GM23338 (cell line): Measurements from ENCODE around the gene MYO1D. TPM values are rescaled to one million over a fixed set of nuclear protein-coding genes. Genes with fewer than 3 reads are reported as not detected.

Experiments
- ATAC-seq: fragments of 200-7000 bp; cut with Tn5 transposase; 3 replicates; pipeline ENCODE4 v1.9.1; 2020
- DNase-seq: peaks from one replicate; pipeline ENCODE4 v3.0.0-alpha.2; 2015; ENCODE audit warnings: low spot score
- H2AFZ ChIP-seq: fragments of 200-600 bp; sonication (generic); 2 replicates; pipeline ENCODE4 v1.8.0; 2016; ENCODE audit warnings: antibody characterized with exemption, mild to moderate bottlenecking, moderate library complexity
- H3F3A ChIP-seq: fragments of 200-600 bp; sonication (generic); replicated peaks from 2 replicates; pipeline ENCODE4 v1.8.0; 2017; ENCODE audit warnings: antibody characterized with exemption, mixed run types, low read depth
- H3K27ac ChIP-seq: fragments of 200-600 bp; sonication (generic); 2 replicates; pipeline ENCODE4 v1.6.1; 2016; ENCODE audit warnings: low read depth
- H3K27me3 ChIP-seq: fragments of 200-600 bp; sonication (generic); 2 replicates; pipeline ENCODE4 v1.8.0; 2016; ENCODE audit warnings: mild to moderate bottlenecking, mixed run types, moderate library complexity; ENCODE audit not compliant: insufficient read depth
- H3K36me3 ChIP-seq: fragments of 200-600 bp; sonication (generic); 2 replicates; pipeline ENCODE4 v1.8.0; 2016; ENCODE audit warnings: mild to moderate bottlenecking; ENCODE audit not compliant: insufficient read depth
- H3K4me1 ChIP-seq: fragments of 200-600 bp; sonication (generic); 2 replicates; pipeline ENCODE4 v1.8.0; 2016; ENCODE audit warnings: mild to moderate bottlenecking, moderate library complexity; ENCODE audit not compliant: insufficient read depth
- H3K4me2 ChIP-seq: fragments of 200-600 bp; sonication (generic); 2 replicates; pipeline ENCODE4 v1.7.1; 2017; ENCODE audit warnings: mixed run types
- H3K4me3 ChIP-seq: fragments of 200-600 bp; sonication (generic); 2 replicates; pipeline ENCODE4 v1.6.1; 2016; ENCODE audit warnings: mixed run types
- H3K79me2 ChIP-seq: fragments of 200-600 bp; sonication (generic); replicated peaks from 2 replicates; pipeline ENCODE4 v1.8.0; 2017; ENCODE audit warnings: mild to moderate bottlenecking; ENCODE audit not compliant: insufficient read depth
- H3K9me2 ChIP-seq: fragments of 200-600 bp; sonication (generic); 2 replicates; pipeline ENCODE4 v1.8.0; 2017; ENCODE audit not compliant: insufficient read depth
- H4K20me1 ChIP-seq: fragments of 200-600 bp; sonication (generic); replicated peaks from 2 replicates; pipeline ENCODE4 v1.8.0; 2017; ENCODE audit warnings: mild to moderate bottlenecking; ENCODE audit not compliant: insufficient read depth
- H3K27ac Mint-ChIP-seq: 2 replicates; pipeline ENCODE4 v1.8.0; 2020; ENCODE audit warnings: inconsistent platforms, mild to moderate bottlenecking, moderate library complexity, mixed read lengths
- H3K27me3 Mint-ChIP-seq: 3 replicates; pipeline ENCODE4 v1.8.0; 2022; ENCODE audit warnings: low read depth, mild to moderate bottlenecking, moderate library complexity, mixed read lengths, inconsistent platforms; ENCODE audit not compliant: insufficient read depth, poor library complexity
- H3K36me3 Mint-ChIP-seq: 3 replicates; pipeline ENCODE4 v1.8.0; 2021; ENCODE audit warnings: low read depth, mild to moderate bottlenecking, inconsistent platforms, moderate library complexity, mixed read lengths
- H3K4me1 Mint-ChIP-seq: 3 replicates; pipeline ENCODE4 v1.8.0; 2020; ENCODE audit warnings: mild to moderate bottlenecking, inconsistent platforms, mixed read lengths
- H3K4me3 Mint-ChIP-seq: 3 replicates; pipeline ENCODE4 v1.8.0; 2021; ENCODE audit warnings: moderate library complexity, mild to moderate bottlenecking, inconsistent platforms, mixed read lengths
- H3K9me3 Mint-ChIP-seq: 3 replicates; pipeline ENCODE4 v1.8.0; 2020; ENCODE audit warnings: moderate library complexity, mild to moderate bottlenecking, inconsistent platforms, mixed read lengths
- CREB1 ChIP-seq: fragments of 250-450 bp; sonication (Bioruptor Pico); IDR thresholded peaks from 2 replicates; pipeline ENCODE4 v1.5.0; 2020; ENCODE audit warnings: low read depth, mild to moderate bottlenecking, moderate library complexity
- EZH2 ChIP-seq: fragments of 200-600 bp; sonication (generic); IDR thresholded peaks from one replicate; pipeline ENCODE4 v1.8.0; 2017; ENCODE audit warnings: antibody characterized with exemption, mild to moderate bottlenecking, low read depth; ENCODE audit not compliant: unreplicated experiment
- EZH2phosphoT487 ChIP-seq: fragments of 200-600 bp; sonication (generic); IDR thresholded peaks from one replicate; pipeline ENCODE4 v1.8.1; 2018; ENCODE audit warnings: antibody characterized with exemption; ENCODE audit not compliant: unreplicated experiment
- JUNB ChIP-seq: IDR thresholded peaks from one replicate; pipeline ENCODE4 v1.6.1; 2016; ENCODE audit warnings: antibody characterized with exemption; ENCODE audit not compliant: unreplicated experiment
- POLR2AphosphoS5 ChIP-seq: IDR thresholded peaks from 2 replicates; pipeline ENCODE4 v1.6.1; 2016; ENCODE audit warnings: antibody characterized with exemption, low read depth
- STAT1 ChIP-seq: IDR thresholded peaks from one replicate; pipeline ENCODE4 v1.6.1; 2016; ENCODE audit warnings: antibody characterized with exemption; ENCODE audit not compliant: unreplicated experiment
- ZNF331 ChIP-seq: fragments of 250-450 bp; sonication (Bioruptor Pico); IDR thresholded peaks from 2 replicates; pipeline ENCODE4 v1.5.0; 2020; ENCODE audit warnings: low read depth, mild to moderate bottlenecking, moderate library complexity
- polyA plus RNA-seq: library from polyadenylated mRNA; unstranded; fragments of >200 nt; fragmentation: Nextera tagmentation; extraction: Ambion mirVana; gene quantifications from 2 replicates; pipeline ENCODE4 v1.2.1, GENCODE V29; 2016
- total RNA-seq: library from RNA; depleted of rRNA; stranded (reverse); fragments of >200 nt; shearing (Covaris generic); gene quantifications from 2 replicates; pipeline ENCODE4 v1.2.3, GENCODE V29; 2014
- TF ChIP-seq, protein P1 (sequence below), 2 experiments: fragments of 200-600 bp in 1 of 2; sonication (generic) in 1 of 2; conservative IDR thresholded peaks; 2 replicates each; pipeline versions ENCODE4 v1.5.1 to v1.6.1; 2016 to 2017; ENCODE audit warnings: antibody characterized with exemption in 2 of 2, low read depth in 2 of 2, mild to moderate bottlenecking in 2 of 2, moderate library complexity in 1 of 2
- TF ChIP-seq, protein P2 (sequence below): fragments of 250-450 bp; sonication (Bioruptor Pico); IDR thresholded peaks from 2 replicates; pipeline ENCODE4 v1.5.0; 2020; ENCODE audit warnings: mild to moderate bottlenecking, moderate library complexity

The MYO1D gene
- total and polyA plus RNA-seq, 2 experiments from 2014 or later = 8.6 to 28.6 TPM

DNA sequence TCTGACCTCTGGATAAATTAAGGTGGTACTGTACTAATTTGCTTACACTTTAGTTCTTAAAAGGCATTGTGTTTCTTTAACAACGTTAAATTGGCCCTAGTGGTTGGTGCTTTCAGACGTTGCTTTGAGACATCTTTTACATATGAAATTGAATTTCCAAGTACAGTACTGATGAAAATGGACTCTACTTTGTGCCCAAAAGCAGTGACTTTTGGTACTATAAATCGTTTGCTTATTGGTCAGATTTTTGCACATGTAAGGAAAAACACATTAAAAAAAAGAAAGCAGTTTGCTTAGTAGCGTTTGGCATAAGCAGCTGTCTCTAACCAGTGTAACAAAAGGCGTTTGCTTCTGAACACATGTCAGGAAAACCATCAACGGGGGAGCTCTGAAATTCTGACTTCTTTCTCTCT is 250.5 kb downstream of the MYO1D start:
- Mint-ChIP-seq H3K27ac (no peak overlapping the region), H3K36me3 (no peaks in the 10 kb centered on the region), H3K4me1 (peaks cover 27% of the 10 kb centered on the region), H3K27me3 (peaks cover 2% of the 10 kb centered on the region), H3K9me3 (no peaks in the 10 kb centered on the region), H3K4me3 (no peak overlapping the region)
- Histone ChIP-seq H3K27ac (no peak overlapping the region), H3K9me2 (no peaks in the 10 kb centered on the region), H3K4me1 (peaks cover 6% of the 10 kb centered on the region; the same call in 1 of the 2 replicates), H3K36me3 (no peaks in the 10 kb centered on the region), H4K20me1 (no peaks in the 10 kb centered on the region), H3F3A (no peaks in the 10 kb centered on the region), H3K4me2 (no peak overlapping the region), H2AFZ (no peak overlapping the region), H3K4me3 (no peak overlapping the region), H3K79me2 (no peaks in the 10 kb centered on the region), H3K27me3 (no peaks in the 10 kb centered on the region)
- TF ChIP-seq STAT1 = no peak
- TF ChIP-seq EZH2 = no peak
- TF ChIP-seq EZH2phosphoT487 = no peak
- no peak for TF ChIP-seq POLR2AphosphoS5
- TF ChIP-seq, protein P1, sequence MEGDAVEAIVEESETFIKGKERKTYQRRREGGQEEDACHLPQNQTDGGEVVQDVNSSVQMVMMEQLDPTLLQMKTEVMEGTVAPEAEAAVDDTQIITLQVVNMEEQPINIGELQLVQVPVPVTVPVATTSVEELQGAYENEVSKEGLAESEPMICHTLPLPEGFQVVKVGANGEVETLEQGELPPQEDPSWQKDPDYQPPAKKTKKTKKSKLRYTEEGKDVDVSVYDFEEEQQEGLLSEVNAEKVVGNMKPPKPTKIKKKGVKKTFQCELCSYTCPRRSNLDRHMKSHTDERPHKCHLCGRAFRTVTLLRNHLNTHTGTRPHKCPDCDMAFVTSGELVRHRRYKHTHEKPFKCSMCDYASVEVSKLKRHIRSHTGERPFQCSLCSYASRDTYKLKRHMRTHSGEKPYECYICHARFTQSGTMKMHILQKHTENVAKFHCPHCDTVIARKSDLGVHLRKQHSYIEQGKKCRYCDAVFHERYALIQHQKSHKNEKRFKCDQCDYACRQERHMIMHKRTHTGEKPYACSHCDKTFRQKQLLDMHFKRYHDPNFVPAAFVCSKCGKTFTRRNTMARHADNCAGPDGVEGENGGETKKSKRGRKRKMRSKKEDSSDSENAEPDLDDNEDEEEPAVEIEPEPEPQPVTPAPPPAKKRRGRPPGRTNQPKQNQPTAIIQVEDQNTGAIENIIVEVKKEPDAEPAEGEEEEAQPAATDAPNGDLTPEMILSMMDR (conservative IDR thresholded peaks at IDR 0.05; ENCODE audit: low read depth in 2 of 2) = no peak
- TF ChIP-seq, protein P2, sequence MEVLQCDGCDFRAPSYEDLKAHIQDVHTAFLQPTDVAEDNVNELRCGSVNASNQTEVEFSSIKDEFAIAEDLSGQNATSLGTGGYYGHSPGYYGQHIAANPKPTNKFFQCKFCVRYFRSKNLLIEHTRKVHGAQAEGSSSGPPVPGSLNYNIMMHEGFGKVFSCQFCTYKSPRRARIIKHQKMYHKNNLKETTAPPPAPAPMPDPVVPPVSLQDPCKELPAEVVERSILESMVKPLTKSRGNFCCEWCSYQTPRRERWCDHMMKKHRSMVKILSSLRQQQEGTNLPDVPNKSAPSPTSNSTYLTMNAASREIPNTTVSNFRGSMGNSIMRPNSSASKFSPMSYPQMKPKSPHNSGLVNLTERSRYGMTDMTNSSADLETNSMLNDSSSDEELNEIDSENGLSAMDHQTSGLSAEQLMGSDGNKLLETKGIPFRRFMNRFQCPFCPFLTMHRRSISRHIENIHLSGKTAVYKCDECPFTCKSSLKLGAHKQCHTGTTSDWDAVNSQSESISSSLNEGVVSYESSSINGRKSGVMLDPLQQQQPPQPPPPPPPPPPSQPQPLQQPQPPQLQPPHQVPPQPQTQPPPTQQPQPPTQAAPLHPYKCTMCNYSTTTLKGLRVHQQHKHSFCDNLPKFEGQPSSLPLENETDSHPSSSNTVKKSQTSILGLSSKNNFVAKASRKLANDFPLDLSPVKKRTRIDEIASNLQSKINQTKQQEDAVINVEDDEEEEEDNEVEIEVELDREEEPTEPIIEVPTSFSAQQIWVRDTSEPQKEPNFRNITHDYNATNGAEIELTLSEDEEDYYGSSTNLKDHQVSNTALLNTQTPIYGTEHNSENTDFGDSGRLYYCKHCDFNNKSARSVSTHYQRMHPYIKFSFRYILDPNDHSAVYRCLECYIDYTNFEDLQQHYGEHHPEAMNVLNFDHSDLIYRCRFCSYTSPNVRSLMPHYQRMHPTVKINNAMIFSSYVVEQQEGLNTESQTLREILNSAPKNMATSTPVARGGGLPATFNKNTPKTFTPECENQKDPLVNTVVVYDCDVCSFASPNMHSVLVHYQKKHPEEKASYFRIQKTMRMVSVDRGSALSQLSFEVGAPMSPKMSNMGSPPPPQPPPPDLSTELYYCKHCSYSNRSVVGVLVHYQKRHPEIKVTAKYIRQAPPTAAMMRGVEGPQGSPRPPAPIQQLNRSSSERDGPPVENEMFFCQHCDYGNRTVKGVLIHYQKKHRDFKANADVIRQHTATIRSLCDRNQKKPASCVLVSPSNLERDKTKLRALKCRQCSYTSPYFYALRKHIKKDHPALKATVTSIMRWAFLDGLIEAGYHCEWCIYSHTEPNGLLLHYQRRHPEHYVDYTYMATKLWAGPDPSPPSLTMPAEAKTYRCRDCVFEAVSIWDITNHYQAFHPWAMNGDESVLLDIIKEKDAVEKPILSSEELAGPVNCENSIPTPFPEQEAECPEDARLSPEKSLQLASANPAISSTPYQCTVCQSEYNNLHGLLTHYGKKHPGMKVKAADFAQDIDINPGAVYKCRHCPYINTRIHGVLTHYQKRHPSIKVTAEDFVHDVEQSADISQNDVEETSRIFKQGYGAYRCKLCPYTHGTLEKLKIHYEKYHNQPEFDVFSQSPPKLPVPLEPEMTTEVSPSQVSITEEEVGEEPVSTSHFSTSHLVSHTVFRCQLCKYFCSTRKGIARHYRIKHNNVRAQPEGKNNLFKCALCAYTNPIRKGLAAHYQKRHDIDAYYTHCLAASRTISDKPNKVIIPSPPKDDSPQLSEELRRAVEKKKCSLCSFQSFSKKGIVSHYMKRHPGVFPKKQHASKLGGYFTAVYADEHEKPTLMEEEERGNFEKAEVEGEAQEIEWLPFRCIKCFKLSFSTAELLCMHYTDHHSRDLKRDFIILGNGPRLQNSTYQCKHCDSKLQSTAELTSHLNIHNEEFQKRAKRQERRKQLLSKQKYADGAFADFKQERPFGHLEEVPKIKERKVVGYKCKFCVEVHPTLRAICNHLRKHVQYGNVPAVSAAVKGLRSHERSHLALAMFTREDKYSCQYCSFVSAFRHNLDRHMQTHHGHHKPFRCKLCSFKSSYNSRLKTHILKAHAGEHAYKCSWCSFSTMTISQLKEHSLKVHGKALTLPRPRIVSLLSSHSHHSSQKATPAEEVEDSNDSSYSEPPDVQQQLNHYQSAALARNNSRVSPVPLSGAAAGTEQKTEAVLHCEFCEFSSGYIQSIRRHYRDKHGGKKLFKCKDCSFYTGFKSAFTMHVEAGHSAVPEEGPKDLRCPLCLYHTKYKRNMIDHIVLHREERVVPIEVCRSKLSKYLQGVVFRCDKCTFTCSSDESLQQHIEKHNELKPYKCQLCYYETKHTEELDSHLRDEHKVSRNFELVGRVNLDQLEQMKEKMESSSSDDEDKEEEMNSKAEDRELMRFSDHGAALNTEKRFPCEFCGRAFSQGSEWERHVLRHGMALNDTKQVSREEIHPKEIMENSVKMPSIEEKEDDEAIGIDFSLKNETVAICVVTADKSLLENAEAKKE (CRISPR knock-in tag) = no peak
- TF ChIP-seq JUNB = no peak
- TF ChIP-seq CREB1 = no peak
- TF ChIP-seq ZNF331 = no peak
- DNase-seq (no peak), ATAC-seq (no peak)
